HepG2 (cell line): ENCODE measurements around the gene CCT4. TPM values are rescaled to one million over a fixed set of nuclear protein-coding genes. Genes with fewer than 3 reads are reported as not detected.

Experiments used
- CCDC6 ChIP-seq: sonication (generic); formaldehyde crosslinking; IDR thresholded peaks from 2 replicates; pipeline ENCODE4 v1.8.1; 2022; ENCODE audit warnings: mild to moderate bottlenecking, missing genetic modification reagents, moderate library complexity
- GATAD2A ChIP-seq: IDR thresholded peaks from 2 replicates; pipeline ENCODE4 v1.6.1; 2016
- KMT2B ChIP-seq: IDR thresholded peaks from 2 replicates; pipeline ENCODE4 v1.6.1; 2016; ENCODE audit warnings: missing genetic modification reagents, missing compliant biosample characterization
- MED1 ChIP-seq: sonication (generic); formaldehyde crosslinking; IDR thresholded peaks from 2 replicates; pipeline ENCODE4 v1.4.0; 2020; ENCODE audit warnings: missing genetic modification reagents
- MED13 ChIP-seq: sonication (generic); formaldehyde crosslinking; IDR thresholded peaks from 2 replicates; pipeline ENCODE4 v1.5.0; 2020; ENCODE audit warnings: missing genetic modification reagents
- MIXL1 ChIP-seq: IDR thresholded peaks from 2 replicates; pipeline ENCODE4 v1.6.1; 2016
- SAFB2 ChIP-seq: sonication (generic); formaldehyde crosslinking; IDR thresholded peaks from 2 replicates; pipeline ENCODE4 v1.5.1; 2020; ENCODE audit warnings: missing genetic modification reagents, low read depth, mild to moderate bottlenecking, borderline replicate concordance
- SSRP1 ChIP-seq: IDR thresholded peaks from 2 replicates; pipeline ENCODE4 v1.6.1; 2016; ENCODE audit warnings: control low read depth
- THYN1 ChIP-seq: sonication (generic); formaldehyde crosslinking; IDR thresholded peaks from 2 replicates; pipeline ENCODE4 v1.8.1; 2023; ENCODE audit warnings: low read depth, mild to moderate bottlenecking, moderate library complexity, missing genetic modification reagents, borderline replicate concordance
- ZBTB38 ChIP-seq: sonication (generic); formaldehyde crosslinking; IDR thresholded peaks from 2 replicates; pipeline ENCODE4 v1.5.1; 2020; ENCODE audit warnings: mild to moderate bottlenecking, missing genetic modification reagents
- ZFX ChIP-seq: sonication (generic); formaldehyde crosslinking; IDR thresholded peaks from 2 replicates; pipeline ENCODE4 v1.4.0; 2020; ENCODE audit warnings: mild to moderate bottlenecking, low read depth, missing genetic modification reagents, moderate library complexity
- ZNF33B ChIP-seq: sonication (generic); formaldehyde crosslinking; IDR thresholded peaks from 2 replicates; pipeline ENCODE4 v1.5.1; 2020; ENCODE audit warnings: mild to moderate bottlenecking, missing genetic modification reagents
- ZNF550 ChIP-seq: sonication (generic); formaldehyde crosslinking; IDR thresholded peaks from 2 replicates; pipeline ENCODE4 v1.4.0; 2020; ENCODE audit warnings: mild to moderate bottlenecking, missing genetic modification reagents, borderline replicate concordance
- ZNF598 ChIP-seq: sonication (generic); formaldehyde crosslinking; IDR thresholded peaks from 2 replicates; pipeline ENCODE4 v1.5.1; 2020; ENCODE audit warnings: mild to moderate bottlenecking, missing genetic modification reagents, borderline replicate concordance
- polyA plus RNA-seq, 8 experiments: library from polyadenylated mRNA; depleted of rRNA in 3 of 8; stranded (reverse) in 7 of 8; unstranded in 1 of 8; fragments of >200 nt; fragmentation: Illumina TruSeq in 4 of 8; extraction: Trizol in 4 of 8; gene quantifications; 2 replicates each; pipeline versions ENCODE4 v1.2.1 to v1.2.3, GENCODE V29; 2011 to 2016; ENCODE audit warnings: low read depth in 4 of 8, missing spikeins in 1 of 8, mixed read lengths in 1 of 8; ENCODE audit not compliant: insufficient read depth in 1 of 8
- total RNA-seq, 5 experiments: library from RNA; depleted of rRNA; stranded (reverse); fragments of >200 nt; fragmentation: Illumina TruSeq; extraction: Trizol; gene quantifications; 2 replicates each; pipeline ENCODE4 v1.2.3, GENCODE V29; 2016; ENCODE audit warnings: low read depth in 1 of 5
- TF ChIP-seq, protein P1 (sequence below): sonication (generic); formaldehyde crosslinking; IDR thresholded peaks from 2 replicates; pipeline ENCODE4 v1.4.0; 2020; ENCODE audit warnings: mild to moderate bottlenecking, missing genetic modification reagents
- TF ChIP-seq, protein P2 (sequence below): IDR thresholded peaks from 2 replicates; pipeline ENCODE4 v1.6.1; 2016; ENCODE audit warnings: missing biosample characterization, missing genetic modification reagents, low read depth
- TF ChIP-seq, protein P3 (sequence below): conservative IDR thresholded peaks from 2 replicates; pipeline ENCODE4 v1.6.1; 2018; ENCODE audit warnings: missing genetic modification reagents
- TF ChIP-seq, protein P4 (sequence below): sonication (generic); formaldehyde crosslinking; IDR thresholded peaks from 2 replicates; pipeline ENCODE4 v1.8.1; 2023; ENCODE audit warnings: missing genetic modification reagents, mild to moderate bottlenecking, borderline replicate concordance
- TF ChIP-seq, protein P5 (sequence below): sonication (generic); formaldehyde crosslinking; IDR thresholded peaks from 2 replicates; pipeline ENCODE4 v1.8.0; 2022; ENCODE audit warnings: missing genetic modification reagents, mild to moderate bottlenecking, borderline replicate concordance
- TF ChIP-seq, protein P6 (sequence below): sonication (generic); formaldehyde crosslinking; conservative IDR thresholded peaks from 2 replicates; pipeline ENCODE4 v1.4.0; 2020; ENCODE audit warnings: missing genetic modification reagents

The CCT4 gene
- total and polyA plus RNA-seq, 2 of the 13 experiments (the other 11 are each of a cell fraction or from before 2014, with no cell fraction given): 138 to 340 TPM

DNA sequence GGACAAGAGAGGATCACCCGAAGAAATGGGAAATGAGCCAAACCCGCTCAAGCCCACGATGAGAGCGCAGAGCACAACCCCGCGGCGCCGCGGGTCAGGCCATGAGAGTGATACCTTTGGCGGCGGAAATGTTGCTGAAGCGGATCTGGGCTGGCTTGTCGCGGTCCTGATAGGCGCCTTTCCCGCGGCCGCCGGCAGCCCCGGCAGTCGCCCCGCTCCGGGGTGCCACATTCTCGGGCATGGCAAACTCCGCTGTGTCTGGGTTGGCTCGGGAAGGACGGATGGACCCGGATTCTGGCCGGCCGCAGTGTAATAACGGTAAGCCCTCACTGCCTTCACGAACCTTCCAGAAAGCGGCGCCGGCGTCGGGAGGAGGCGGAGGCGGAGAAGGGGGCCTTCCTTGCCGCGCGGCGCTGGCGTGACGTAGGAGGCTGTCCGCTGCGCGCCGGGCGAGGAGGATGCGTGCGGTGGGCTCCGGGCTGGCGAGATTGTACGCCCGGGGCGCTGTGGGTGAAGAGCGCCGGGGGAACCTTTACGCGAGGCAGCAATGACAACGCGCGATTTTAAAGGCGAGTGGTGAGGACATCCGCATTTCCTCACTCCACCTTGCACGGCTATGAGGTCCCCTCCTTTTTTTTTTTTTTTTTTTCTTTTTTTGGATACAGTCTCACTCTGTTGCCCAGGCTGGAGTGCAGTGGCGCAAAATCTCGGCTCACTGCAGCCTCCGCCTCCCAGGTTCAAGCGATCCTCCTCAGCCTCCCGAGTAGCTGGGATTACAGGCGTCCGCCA is at the start of gene CCT4 (continued):
- TF ChIP-seq, protein P1, sequence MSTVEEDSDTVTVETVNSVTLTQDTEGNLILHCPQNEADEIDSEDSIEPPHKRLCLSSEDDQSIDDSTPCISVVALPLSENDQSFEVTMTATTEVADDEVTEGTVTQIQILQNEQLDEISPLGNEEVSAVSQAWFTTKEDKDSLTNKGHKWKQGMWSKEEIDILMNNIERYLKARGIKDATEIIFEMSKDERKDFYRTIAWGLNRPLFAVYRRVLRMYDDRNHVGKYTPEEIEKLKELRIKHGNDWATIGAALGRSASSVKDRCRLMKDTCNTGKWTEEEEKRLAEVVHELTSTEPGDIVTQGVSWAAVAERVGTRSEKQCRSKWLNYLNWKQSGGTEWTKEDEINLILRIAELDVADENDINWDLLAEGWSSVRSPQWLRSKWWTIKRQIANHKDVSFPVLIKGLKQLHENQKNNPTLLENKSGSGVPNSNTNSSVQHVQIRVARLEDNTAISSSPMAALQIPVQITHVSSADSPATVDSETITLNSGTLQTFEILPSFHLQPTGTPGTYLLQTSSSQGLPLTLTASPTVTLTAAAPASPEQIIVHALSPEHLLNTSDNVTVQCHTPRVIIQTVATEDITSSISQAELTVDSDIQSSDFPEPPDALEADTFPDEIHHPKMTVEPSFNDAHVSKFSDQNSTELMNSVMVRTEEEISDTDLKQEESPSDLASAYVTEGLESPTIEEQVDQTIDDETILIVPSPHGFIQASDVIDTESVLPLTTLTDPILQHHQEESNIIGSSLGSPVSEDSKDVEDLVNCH: peak; percentile 94; the same call in 1 of the 2 replicates
- TF ChIP-seq, protein P2, sequence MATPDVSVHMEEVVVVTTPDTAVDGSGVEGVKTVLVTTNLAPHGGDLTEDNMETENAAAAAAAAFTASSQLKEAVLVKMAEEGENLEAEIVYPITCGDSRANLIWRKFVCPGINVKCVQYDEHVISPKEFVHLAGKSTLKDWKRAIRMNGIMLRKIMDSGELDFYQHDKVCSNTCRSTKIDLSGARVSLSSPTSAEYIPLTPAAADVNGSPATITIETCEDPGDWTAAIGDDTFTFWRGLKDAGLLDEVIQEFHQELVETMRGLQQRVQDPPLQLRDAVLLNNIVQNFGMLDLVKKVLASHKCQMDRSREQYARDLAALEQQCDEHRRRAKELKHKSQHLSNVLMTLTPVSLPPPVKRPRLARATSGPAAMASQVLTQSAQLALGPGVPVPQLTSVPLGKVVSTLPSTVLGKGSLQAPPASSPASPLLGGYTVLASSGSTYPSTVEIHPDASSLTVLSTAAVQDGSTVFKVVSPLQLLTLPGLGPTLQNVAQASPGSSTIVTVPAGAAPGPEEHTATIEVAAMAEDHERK: peak; percentile 65
- peak; percentile 83 for TF ChIP-seq MIXL1 (CRISPR knock-in tag)
- TF ChIP-seq MED1 (CRISPR knock-in tag): peak; percentile 86
- peak; percentile 72; the same call in 1 of the 2 replicates for TF ChIP-seq THYN1 (CRISPR knock-in tag)
- TF ChIP-seq ZNF33B: peak; percentile 73; the same call in 1 of the 2 replicates
- peak; percentile 79 for TF ChIP-seq GATAD2A (CRISPR knock-in tag)
- TF ChIP-seq, protein P3, sequence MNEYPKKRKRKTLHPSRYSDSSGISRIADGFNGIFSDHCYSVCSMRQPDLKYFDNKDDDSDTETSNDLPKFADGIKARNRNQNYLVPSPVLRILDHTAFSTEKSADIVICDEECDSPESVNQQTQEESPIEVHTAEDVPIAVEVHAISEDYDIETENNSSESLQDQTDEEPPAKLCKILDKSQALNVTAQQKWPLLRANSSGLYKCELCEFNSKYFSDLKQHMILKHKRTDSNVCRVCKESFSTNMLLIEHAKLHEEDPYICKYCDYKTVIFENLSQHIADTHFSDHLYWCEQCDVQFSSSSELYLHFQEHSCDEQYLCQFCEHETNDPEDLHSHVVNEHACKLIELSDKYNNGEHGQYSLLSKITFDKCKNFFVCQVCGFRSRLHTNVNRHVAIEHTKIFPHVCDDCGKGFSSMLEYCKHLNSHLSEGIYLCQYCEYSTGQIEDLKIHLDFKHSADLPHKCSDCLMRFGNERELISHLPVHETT: peak; percentile 96
- peak; percentile 61; the same call in 1 of the 2 replicates for TF ChIP-seq SSRP1
- TF ChIP-seq MED13: peak; percentile 83
- TF ChIP-seq KMT2B: peak; percentile 99
- peak; percentile 98 for TF ChIP-seq ZNF598
- TF ChIP-seq ZNF550 (CRISPR knock-in tag): no peak; the same call in none of the 2 replicates
- TF ChIP-seq ZFX (CRISPR knock-in tag): peak; percentile 94
- peak; percentile 87; the same call in 1 of the 2 replicates for TF ChIP-seq SAFB2 (CRISPR knock-in tag)
- TF ChIP-seq, protein P4, sequence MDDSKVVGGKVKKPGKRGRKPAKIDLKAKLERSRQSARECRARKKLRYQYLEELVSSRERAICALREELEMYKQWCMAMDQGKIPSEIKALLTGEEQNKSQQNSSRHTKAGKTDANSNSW (CRISPR knock-in tag): 0 out of 2 replicates have a peak, but pooled peaks have one; percentile 35
- TF ChIP-seq ZBTB38 (CRISPR knock-in tag): peak; percentile 98
- peak; percentile 98 for TF ChIP-seq CCDC6
- TF ChIP-seq, protein P5, sequence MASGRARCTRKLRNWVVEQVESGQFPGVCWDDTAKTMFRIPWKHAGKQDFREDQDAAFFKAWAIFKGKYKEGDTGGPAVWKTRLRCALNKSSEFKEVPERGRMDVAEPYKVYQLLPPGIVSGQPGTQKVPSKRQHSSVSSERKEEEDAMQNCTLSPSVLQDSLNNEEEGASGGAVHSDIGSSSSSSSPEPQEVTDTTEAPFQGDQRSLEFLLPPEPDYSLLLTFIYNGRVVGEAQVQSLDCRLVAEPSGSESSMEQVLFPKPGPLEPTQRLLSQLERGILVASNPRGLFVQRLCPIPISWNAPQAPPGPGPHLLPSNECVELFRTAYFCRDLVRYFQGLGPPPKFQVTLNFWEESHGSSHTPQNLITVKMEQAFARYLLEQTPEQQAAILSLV: peak; percentile 99; the same call in 1 of the 2 replicates
- TF ChIP-seq, protein P6, sequence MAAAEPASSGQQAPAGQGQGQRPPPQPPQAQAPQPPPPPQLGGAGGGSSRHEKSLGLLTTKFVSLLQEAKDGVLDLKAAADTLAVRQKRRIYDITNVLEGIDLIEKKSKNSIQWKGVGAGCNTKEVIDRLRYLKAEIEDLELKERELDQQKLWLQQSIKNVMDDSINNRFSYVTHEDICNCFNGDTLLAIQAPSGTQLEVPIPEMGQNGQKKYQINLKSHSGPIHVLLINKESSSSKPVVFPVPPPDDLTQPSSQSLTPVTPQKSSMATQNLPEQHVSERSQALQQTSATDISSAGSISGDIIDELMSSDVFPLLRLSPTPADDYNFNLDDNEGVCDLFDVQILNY (CRISPR knock-in tag): peak; percentile 68
